WI38 (cell line): Measurements from ENCODE around the gene CFAP161.

Experiments
- H3K4me3 ChIP-seq: 2 replicates; pipeline ENCODE4 v1.5.1; 2011; ENCODE audit warnings: low read depth, mild to moderate bottlenecking, control low read depth, low read length
- TF ChIP-seq, protein P1 (sequence below): IDR thresholded peaks from 2 replicates; pipeline ENCODE4 v1.5.1; 2012; ENCODE audit warnings: low read depth, mild to moderate bottlenecking, control low read depth, low read length

CFAP161 gene

GRCh38 chr15:81185631-81186295 is 51.7 kb downstream of the CFAP161 start:
- H3K4me3 ChIP-seq: no peak overlapping the region
- TF ChIP-seq, protein P1, sequence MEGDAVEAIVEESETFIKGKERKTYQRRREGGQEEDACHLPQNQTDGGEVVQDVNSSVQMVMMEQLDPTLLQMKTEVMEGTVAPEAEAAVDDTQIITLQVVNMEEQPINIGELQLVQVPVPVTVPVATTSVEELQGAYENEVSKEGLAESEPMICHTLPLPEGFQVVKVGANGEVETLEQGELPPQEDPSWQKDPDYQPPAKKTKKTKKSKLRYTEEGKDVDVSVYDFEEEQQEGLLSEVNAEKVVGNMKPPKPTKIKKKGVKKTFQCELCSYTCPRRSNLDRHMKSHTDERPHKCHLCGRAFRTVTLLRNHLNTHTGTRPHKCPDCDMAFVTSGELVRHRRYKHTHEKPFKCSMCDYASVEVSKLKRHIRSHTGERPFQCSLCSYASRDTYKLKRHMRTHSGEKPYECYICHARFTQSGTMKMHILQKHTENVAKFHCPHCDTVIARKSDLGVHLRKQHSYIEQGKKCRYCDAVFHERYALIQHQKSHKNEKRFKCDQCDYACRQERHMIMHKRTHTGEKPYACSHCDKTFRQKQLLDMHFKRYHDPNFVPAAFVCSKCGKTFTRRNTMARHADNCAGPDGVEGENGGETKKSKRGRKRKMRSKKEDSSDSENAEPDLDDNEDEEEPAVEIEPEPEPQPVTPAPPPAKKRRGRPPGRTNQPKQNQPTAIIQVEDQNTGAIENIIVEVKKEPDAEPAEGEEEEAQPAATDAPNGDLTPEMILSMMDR: no peak

DNA sequence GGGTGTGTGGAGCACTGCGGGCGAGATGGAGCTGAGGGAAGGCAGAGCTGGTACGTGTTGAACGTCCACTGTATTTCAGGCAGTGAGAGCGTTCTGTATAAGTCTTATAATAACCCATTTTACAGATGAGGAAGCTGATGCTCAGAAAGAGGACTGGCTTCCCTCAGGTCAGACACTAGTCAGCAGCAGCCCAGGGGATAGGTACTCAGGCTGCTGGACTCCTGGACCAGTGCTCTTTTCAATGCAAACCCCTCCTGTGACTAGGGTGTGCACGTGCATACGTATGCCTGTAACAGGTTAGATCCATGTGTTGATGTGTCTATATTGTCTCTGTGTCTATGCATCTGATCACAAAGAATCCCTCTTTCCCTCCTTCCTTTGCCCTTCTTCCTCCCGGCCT is 54.3 kb downstream of the CFAP161 start:
- no peak overlapping the region for H3K4me3 ChIP-seq
- TF ChIP-seq, protein P1: no peak

DNA sequence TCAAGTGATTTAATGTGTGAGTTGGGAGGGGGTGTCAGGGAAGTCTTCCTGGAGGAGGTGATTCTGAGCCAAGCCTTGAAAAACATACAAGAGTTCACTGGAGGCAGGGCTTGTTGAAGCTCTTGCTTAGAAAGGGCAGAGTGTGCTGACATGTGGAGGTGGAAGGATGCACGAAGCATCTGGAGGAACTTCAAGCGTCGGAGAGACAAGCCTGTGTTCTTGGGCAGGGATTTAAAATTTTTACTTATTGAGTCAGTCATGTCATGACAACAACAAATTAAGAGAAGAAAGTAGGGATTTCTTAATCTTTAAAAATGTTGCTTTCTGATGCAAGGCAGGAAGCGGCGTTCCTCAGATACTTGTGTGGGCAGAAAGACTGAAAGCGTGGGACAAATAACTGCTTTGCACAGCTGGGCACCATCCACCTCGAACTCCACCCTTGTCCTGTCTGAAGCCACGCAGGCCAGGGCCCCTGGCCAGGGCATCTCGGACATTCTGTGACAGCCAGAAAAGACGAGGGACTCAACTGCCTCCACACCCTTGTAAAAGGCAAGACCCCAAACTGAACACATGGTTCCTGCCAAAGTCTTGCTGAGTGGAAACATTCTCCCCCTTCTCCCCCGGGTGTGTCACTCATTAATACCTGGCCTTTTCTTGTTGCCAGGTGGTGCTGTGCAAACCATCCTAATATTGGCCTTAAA is 55.7 kb downstream of the CFAP161 start:
- H3K4me3 ChIP-seq: peak overlapping the region; percentile 20; the same call in 1 of the 2 replicates
- TF ChIP-seq, protein P1: no peak

GRCh38 chr15:81190922-81191507 is 56.9 kb downstream of the CFAP161 start:
- TF ChIP-seq, protein P1: no peak
- H3K4me3 ChIP-seq: no peak overlapping the region

- TF ChIP-seq, protein P1: no peak
These were observed 57.6 kb downstream of the CFAP161 start for GRCh38 chr15:81191701-81192100.

DNA sequence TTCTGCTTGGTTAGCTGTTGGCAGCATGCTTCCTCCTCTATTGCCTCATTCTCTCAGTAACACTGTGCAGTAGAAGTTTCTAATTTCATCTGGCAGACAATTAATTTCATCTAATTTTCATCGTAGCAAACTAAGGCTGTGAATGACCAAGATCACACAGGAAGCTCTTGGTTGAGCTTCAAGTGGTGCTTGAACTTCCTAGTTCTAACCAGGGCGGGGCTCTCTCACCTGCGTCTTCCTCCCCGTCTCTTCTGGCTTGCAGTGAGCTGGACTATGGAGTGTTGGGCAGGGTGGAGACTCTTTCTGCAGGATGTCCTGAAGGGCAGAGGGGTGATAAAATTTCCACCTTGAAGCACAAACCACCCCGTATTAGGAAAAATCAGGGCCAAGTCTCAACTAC is 60.7 kb downstream of the CFAP161 start:
- TF ChIP-seq, protein P1: no peak
- no peak overlapping the region for H3K4me3 ChIP-seq

More at GRCh38 chr15:81191701-81192100, 57.6 kb downstream of the CFAP161 start:
- H3K4me3 ChIP-seq: no peak overlapping the region

DNA sequence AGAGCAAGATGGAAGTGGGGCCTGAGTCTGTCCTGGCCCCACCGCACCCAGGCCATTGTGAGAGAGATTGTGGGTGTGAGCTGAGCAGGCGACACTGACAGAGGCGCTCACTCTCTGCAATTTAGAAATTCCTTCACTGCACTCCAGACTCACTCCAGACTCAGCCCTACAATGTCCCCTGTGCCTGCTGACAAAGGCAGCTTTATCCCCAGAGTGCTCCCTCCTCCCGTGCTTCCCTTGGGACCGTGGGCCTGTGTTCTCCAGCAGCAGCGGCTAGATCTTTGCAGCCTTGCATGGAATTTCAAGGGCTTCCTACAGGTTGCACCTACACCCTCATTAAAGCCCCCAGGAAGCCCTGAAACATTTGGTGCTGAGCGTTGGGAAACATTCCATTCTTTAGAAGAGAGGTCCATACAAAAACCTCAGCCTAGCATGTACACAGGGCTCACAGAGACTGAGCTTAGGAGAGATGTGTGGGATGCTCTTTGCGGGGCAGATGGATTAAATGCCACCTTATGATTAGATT is 61.3 kb downstream of the CFAP161 start:
- no peak overlapping the region for H3K4me3 ChIP-seq
- TF ChIP-seq, protein P1: no peak
